KMS-11 (cell line): ENCODE measurements around the gene MRPS2.

ENCODE experiments used
- H2AFZ ChIP-seq: fragments of 200-600 bp; sonication (generic); 2 replicates; pipeline ENCODE4 v1.6.1; 2016; ENCODE audit warnings: antibody characterized with exemption, mixed run types, low read depth
- H3K27ac ChIP-seq: fragments of 200-600 bp; sonication (generic); 2 replicates; pipeline ENCODE4 v1.6.1; 2016; ENCODE audit warnings: mild to moderate bottlenecking, mixed run types
- H3K27me3 ChIP-seq: fragments of 200-600 bp; sonication (generic); 2 replicates; pipeline ENCODE4 v1.6.1; 2017; ENCODE audit warnings: mild to moderate bottlenecking, low read depth, mixed run types, moderate library complexity; ENCODE audit not compliant: insufficient read depth
- H3K36me3 ChIP-seq: fragments of 200-600 bp; sonication (generic); 2 replicates; pipeline ENCODE4 v1.6.1; 2017; ENCODE audit warnings: mild to moderate bottlenecking, mixed run types; ENCODE audit not compliant: insufficient read depth
- H3K4me1 ChIP-seq: fragments of 200-600 bp; sonication (generic); 2 replicates; pipeline ENCODE4 v1.6.1; 2016; ENCODE audit warnings: mild to moderate bottlenecking, low read depth, mixed run types; ENCODE audit not compliant: poor library complexity, severe bottlenecking
- H3K4me2 ChIP-seq: fragments of 200-600 bp; sonication (generic); 2 replicates; pipeline ENCODE4 v1.7.0; 2016; ENCODE audit warnings: mild to moderate bottlenecking, mixed run types
- H3K4me3 ChIP-seq: fragments of 200-600 bp; sonication (generic); IDR thresholded peaks from 2 replicates; pipeline ENCODE4 v1.6.1; 2017; ENCODE audit warnings: low read depth, low read length, mixed read lengths; ENCODE audit not compliant: insufficient read depth
- H3K79me2 ChIP-seq: fragments of 200-600 bp; sonication (generic); 2 replicates; pipeline ENCODE4 v1.6.1; 2016; ENCODE audit warnings: low read depth, mixed run types; ENCODE audit not compliant: insufficient read depth
- H3K9ac ChIP-seq: fragments of 200-600 bp; sonication (generic); 2 replicates; pipeline ENCODE4 v1.6.1; 2016; ENCODE audit warnings: mild to moderate bottlenecking, mixed run types
- H4K20me1 ChIP-seq: fragments of 200-600 bp; sonication (generic); 2 replicates; pipeline ENCODE4 v1.6.1; 2016; ENCODE audit warnings: mild to moderate bottlenecking, mixed run types; ENCODE audit not compliant: insufficient read depth
- CTCF ChIP-seq: fragments of 200-600 bp; sonication (generic); conservative IDR thresholded peaks from 2 replicates; pipeline ENCODE4 v1.6.1; 2017; ENCODE audit warnings: low read depth, mild to moderate bottlenecking, antibody characterized with exemption, low read length, moderate library complexity, mixed read lengths

Gene MRPS2

GRCh38 chr9:135519179-135519971 is 18.9 kb downstream of the MRPS2 start:
- no peak for TF ChIP-seq CTCF
- Histone ChIP-seq H3K27ac (no peak overlapping the region), H3K79me2 (no peaks in the 10 kb centered on the region)

GRCh38 chr9:135520916-135521607 is 20.6 kb downstream of the MRPS2 start, which contains the start of gene LCN1:
TSS of gene LCN1 (plus strand) at chr9:135521440. CDS start at chr9:135521498, 58 bp downstream.
- no peaks in the 10 kb centered on the region for H3K4me1 ChIP-seq
- H3K79me2 ChIP-seq = no peaks in the 10 kb centered on the region
- no peak for TF ChIP-seq CTCF
- H3K27me3 ChIP-seq = peaks cover 72% of the 10 kb centered on the region
- no peak within 1 kb of the TSS for H2AFZ ChIP-seq
- H3K4me3 ChIP-seq = no peak within 1 kb of the TSS
- H3K9ac ChIP-seq = no peak within 1 kb of the TSS
- H3K27ac ChIP-seq = no peak within 1 kb of the TSS
- no peaks in the 10 kb centered on the region for H4K20me1 ChIP-seq
- H3K4me2 ChIP-seq = no peak within 1 kb of the TSS
- H3K36me3 ChIP-seq = no peaks in the 10 kb centered on the region

More at GRCh38 chr9:135519179-135519971, 18.9 kb downstream of the MRPS2 start:
- H3K4me3 ChIP-seq = no peak overlapping the region
- H3K9ac ChIP-seq = no peak overlapping the region
- H3K4me2 ChIP-seq = no peak overlapping the region
- H2AFZ ChIP-seq = no peak overlapping the region
- no peaks in the 10 kb centered on the region for H3K36me3 ChIP-seq
- H4K20me1 ChIP-seq = no peaks in the 10 kb centered on the region
- no peaks in the 10 kb centered on the region for H3K4me1 ChIP-seq
- peaks cover 80% of the 10 kb centered on the region for H3K27me3 ChIP-seq

- H4K20me1 ChIP-seq = no peaks in the 10 kb centered on the region
- peaks cover 67% of the 10 kb centered on the region for H3K27me3 ChIP-seq
- no peaks in the 10 kb centered on the region for H3K79me2 ChIP-seq
- no peaks in the 10 kb centered on the region for H3K4me1 ChIP-seq
- TF ChIP-seq CTCF = no peak
- no peak overlapping the region for H3K27ac ChIP-seq
- H3K4me2 ChIP-seq = no peak overlapping the region
- H2AFZ ChIP-seq = no peak overlapping the region
- no peak overlapping the region for H3K4me3 ChIP-seq
- H3K36me3 ChIP-seq = no peaks in the 10 kb centered on the region
- H3K9ac ChIP-seq = no peak overlapping the region
Measured at GRCh38 chr9:135521608-135522095, 21.2 kb downstream of the MRPS2 start.

GRCh38 chr9:135522137-135522877 is 21.8 kb downstream of the MRPS2 start:
- no peak for TF ChIP-seq CTCF
- Histone ChIP-seq H3K4me3 (no peak overlapping the region), H4K20me1 (no peaks in the 10 kb centered on the region), H3K9ac (no peak overlapping the region), H2AFZ (no peak overlapping the region), H3K4me2 (no peak overlapping the region), H3K4me1 (no peaks in the 10 kb centered on the region), H3K79me2 (no peaks in the 10 kb centered on the region), H3K36me3 (no peaks in the 10 kb centered on the region), H3K27ac (no peak overlapping the region), H3K27me3 (peaks cover 60% of the 10 kb centered on the region)
